Stimulated activated CD4-positive, alpha-beta T cell treated with anti-CD3 and anti-CD28 coated beads, Interleukin-15, amount 100 ng/mL, for 1 hour (primary cell): Measurements from ENCODE around the gene DCAF4L1.

Experiments used
- DNase-seq, 2 donors: peaks; one replicate each; pipeline ENCODE4 v3.0.0-alpha.2; 2020; ENCODE audit warnings: low read depth in 1 of 2, low spot score in 1 of 2

The DCAF4L1 gene

GRCh38 chr4:41989994-41990364, 8.4 kb downstream of the DCAF4L1 start:
- no peak for DNase-seq

- peak; percentile 79 to 81 for DNase-seq
Measured at GRCh38 chr4:41990365-41991111, 9.0 kb downstream of the DCAF4L1 start, which contains the start of gene SLC30A9. Gene SLC30A9, plus strand, starts transcription at chr4:41990530. Its CDS starts 122 bp downstream, at chr4:41990652.

- DNase-seq = no peak
Measured at GRCh38 chr4:41991916-41992767, 10.6 kb downstream of the DCAF4L1 start.

- no peak for DNase-seq
Measured at GRCh38 chr4:41992967-41993857, 11.7 kb downstream of the DCAF4L1 start.

- no peak for DNase-seq
Measured at GRCh38 chr4:41994461-41994985, 13.0 kb downstream of the DCAF4L1 start.

GRCh38 chr4:41998019-41998418, 16.5 kb downstream of the DCAF4L1 start:
- no peak for DNase-seq

- no peak for DNase-seq
Measured at GRCh38 chr4:41999321-41999720, 17.8 kb downstream of the DCAF4L1 start.

- no peak for DNase-seq
Measured at GRCh38 chr4:42008011-42008786, 26.6 kb downstream of the DCAF4L1 start.

GRCh38 chr4:42015438-42015837, 33.9 kb downstream of the DCAF4L1 start:
- no peak for DNase-seq

GRCh38 chr4:42018451-42018850, 36.9 kb downstream of the DCAF4L1 start:
- no peak for DNase-seq
